Esophagus squamous epithelium (tissue), 4 donors: ENCODE results near the gene SEC23IP.

Experiments
- CTCF ChIP-seq, 6 experiments: fragments of 450-650 bp in 4 of 6; fragments of 200-600 bp in 2 of 6; sonication (generic) in 2 of 6; IDR thresholded peaks; one replicate each; pipeline ENCODE4 v1.5.1; 2016 to 2019; ENCODE audit warnings: antibody characterized with exemption in 6 of 6, mild to moderate bottlenecking in 4 of 6, moderate library complexity in 4 of 6
- POLR2A ChIP-seq, 4 donors: fragments of 450-650 bp; IDR thresholded peaks; one replicate each; pipeline ENCODE4 v1.6.1; 2017; ENCODE audit warnings: antibody characterized with exemption in 4 of 4, mild to moderate bottlenecking in 4 of 4, moderate library complexity in 3 of 4

DNA sequence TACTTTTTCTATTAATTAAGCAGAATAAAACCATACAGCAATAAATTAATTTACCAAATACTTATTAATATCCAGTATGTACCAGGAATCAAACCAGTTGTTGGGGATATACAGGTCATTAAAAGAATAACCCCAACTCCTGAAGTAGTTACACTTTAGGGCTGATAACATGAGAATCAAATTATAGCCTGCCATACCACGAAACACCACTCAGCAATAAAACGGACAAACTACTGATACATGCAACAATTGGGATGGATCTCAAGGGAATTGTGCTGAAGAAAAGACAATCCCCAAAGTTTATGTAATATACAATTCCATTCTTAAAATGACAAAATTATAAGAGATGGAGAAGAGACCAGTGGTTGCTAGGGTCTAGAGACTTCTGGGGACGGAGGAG lies 42.6 kb upstream of the SEC23IP start:
- no peak for TF ChIP-seq CTCF (IDR thresholded peaks at IDR 0.05)
- no peak for TF ChIP-seq POLR2A (IDR thresholded peaks at IDR 0.05)
